GM23338 (cell line): ENCODE data around the gene PLXNC1.

Experiments
- CREB1 ChIP-seq: fragments of 250-450 bp; sonication (Bioruptor Pico); IDR thresholded peaks from 2 replicates; pipeline ENCODE4 v1.5.0; 2020; ENCODE audit warnings: low read depth, mild to moderate bottlenecking, moderate library complexity
- CTCF ChIP-seq, 2 experiments: fragments of 200-600 bp in 1 of 2; sonication (generic) in 1 of 2; conservative IDR thresholded peaks; 2 replicates each; pipeline versions ENCODE4 v1.5.1 to v1.6.1; 2016 to 2017; ENCODE audit warnings: antibody characterized with exemption in 2 of 2, low read depth in 2 of 2, mild to moderate bottlenecking in 2 of 2, moderate library complexity in 1 of 2
- ETS1 ChIP-seq: IDR thresholded peaks from 2 replicates; pipeline ENCODE4 v1.6.1; 2016; ENCODE audit warnings: antibody characterized with exemption
- EZH2 ChIP-seq: fragments of 200-600 bp; sonication (generic); IDR thresholded peaks from one replicate; pipeline ENCODE4 v1.8.0; 2017; ENCODE audit warnings: antibody characterized with exemption, mild to moderate bottlenecking, low read depth; ENCODE audit not compliant: unreplicated experiment
- EZH2phosphoT487 ChIP-seq: fragments of 200-600 bp; sonication (generic); IDR thresholded peaks from one replicate; pipeline ENCODE4 v1.8.1; 2018; ENCODE audit warnings: antibody characterized with exemption; ENCODE audit not compliant: unreplicated experiment
- JUNB ChIP-seq: IDR thresholded peaks from one replicate; pipeline ENCODE4 v1.6.1; 2016; ENCODE audit warnings: antibody characterized with exemption; ENCODE audit not compliant: unreplicated experiment
- NANOG ChIP-seq: IDR thresholded peaks from 2 replicates; pipeline ENCODE4 v1.6.1; 2016; ENCODE audit warnings: antibody characterized with exemption, borderline replicate concordance
- POLR2AphosphoS5 ChIP-seq: IDR thresholded peaks from 2 replicates; pipeline ENCODE4 v1.6.1; 2016; ENCODE audit warnings: antibody characterized with exemption, low read depth
- REST ChIP-seq: IDR thresholded peaks from one replicate; pipeline ENCODE4 v1.6.1; 2018; ENCODE audit warnings: antibody characterized with exemption; ENCODE audit not compliant: unreplicated experiment
- ZNF114 ChIP-seq: fragments of 250-450 bp; sonication (Bioruptor Pico); IDR thresholded peaks from 2 replicates; pipeline ENCODE4 v1.5.0; 2020; ENCODE audit warnings: mild to moderate bottlenecking, moderate library complexity
- ZNF331 ChIP-seq: fragments of 250-450 bp; sonication (Bioruptor Pico); IDR thresholded peaks from 2 replicates; pipeline ENCODE4 v1.5.0; 2020; ENCODE audit warnings: low read depth, mild to moderate bottlenecking, moderate library complexity
- ZNF462 ChIP-seq: fragments of 250-450 bp; sonication (Bioruptor Pico); IDR thresholded peaks from 2 replicates; pipeline ENCODE4 v1.5.0; 2020; ENCODE audit warnings: mild to moderate bottlenecking, moderate library complexity

- no peak for TF ChIP-seq CTCF (conservative IDR thresholded peaks at IDR 0.05; ENCODE audit: low read depth in 2 of 2)
- TF ChIP-seq EZH2 = no peak
- no peak for TF ChIP-seq EZH2phosphoT487
- TF ChIP-seq REST = no peak
- TF ChIP-seq ETS1 = no peak
- TF ChIP-seq POLR2AphosphoS5 = no peak
- no peak for TF ChIP-seq CREB1 (CRISPR knock-in tag)
- TF ChIP-seq ZNF331 (CRISPR knock-in tag) = no peak
- TF ChIP-seq NANOG = no peak
- TF ChIP-seq JUNB = no peak
- no peak for TF ChIP-seq ZNF462
- no peak for TF ChIP-seq ZNF114 (CRISPR knock-in tag)
These were observed 40.5 kb upstream of the PLXNC1 start for GRCh38 chr12:94107910-94108309.
